HEK293T (cell line): ENCODE data around the gene AKT3.

Experiments
- ARNT ChIP-seq: fragments of 450-650 bp; IDR thresholded peaks from 2 replicates; pipeline ENCODE4 v1.6.1; 2017; ENCODE audit warnings: mild to moderate bottlenecking
- BHLHE40 ChIP-seq: fragments of 450-650 bp; IDR thresholded peaks from 2 replicates; pipeline ENCODE4 v1.6.1; 2016; ENCODE audit warnings: mild to moderate bottlenecking, moderate library complexity, borderline replicate concordance
- CTBP1 ChIP-seq: fragments of 450-650 bp; IDR thresholded peaks from 2 replicates; pipeline ENCODE4 v1.6.1; 2016; ENCODE audit warnings: borderline replicate concordance
- ELF4 ChIP-seq: fragments of 450-650 bp; IDR thresholded peaks from 2 replicates; pipeline ENCODE4 v1.6.1; 2017; ENCODE audit warnings: antibody characterized with exemption
- FOXA1 ChIP-seq: fragments of 450-650 bp; IDR thresholded peaks from 2 replicates; pipeline ENCODE4 v1.6.1; 2016; ENCODE audit warnings: mild to moderate bottlenecking
- FOXK2 ChIP-seq: fragments of 450-650 bp; IDR thresholded peaks from 2 replicates; pipeline ENCODE4 v1.6.1; 2016; ENCODE audit warnings: mild to moderate bottlenecking
- FOXM1 ChIP-seq: fragments of 450-650 bp; IDR thresholded peaks from 2 replicates; pipeline ENCODE4 v1.6.1; 2017; ENCODE audit warnings: mild to moderate bottlenecking, borderline replicate concordance
- HDGF ChIP-seq: fragments of 450-650 bp; IDR thresholded peaks from 2 replicates; pipeline ENCODE4 v1.6.1; 2017; ENCODE audit warnings: antibody characterized with exemption, borderline replicate concordance
- NFRKB ChIP-seq: fragments of 450-650 bp; IDR thresholded peaks from 2 replicates; pipeline ENCODE4 v1.6.1; 2016; ENCODE audit warnings: mild to moderate bottlenecking, moderate library complexity
- PKNOX1 ChIP-seq: fragments of 450-650 bp; IDR thresholded peaks from 2 replicates; pipeline ENCODE4 v1.6.1; 2016
- SP1 ChIP-seq: fragments of 450-650 bp; IDR thresholded peaks from 2 replicates; pipeline ENCODE4 v1.6.1; 2017
- SUZ12 ChIP-seq: fragments of 450-650 bp; IDR thresholded peaks from 2 replicates; pipeline ENCODE4 v1.6.1; 2016; ENCODE audit warnings: mild to moderate bottlenecking
- TARDBP ChIP-seq: fragments of 450-650 bp; IDR thresholded peaks from 2 replicates; pipeline ENCODE4 v1.6.1; 2016
- ZNF384 ChIP-seq: fragments of 450-650 bp; IDR thresholded peaks from 2 replicates; pipeline ENCODE4 v1.6.1; 2016

GRCh38 chr1:243705585-243705984 lies 144.5 kb downstream of the AKT3 start:
- TF ChIP-seq FOXK2, result no peak
- no peak for TF ChIP-seq BHLHE40
- TF ChIP-seq ZNF384, result no peak
- no peak for TF ChIP-seq FOXA1
- no peak for TF ChIP-seq ELF4
- no peak for TF ChIP-seq SP1
- no peak for TF ChIP-seq ARNT
- TF ChIP-seq FOXM1, result no peak
- no peak for TF ChIP-seq PKNOX1
- TF ChIP-seq HDGF, result no peak
- no peak for TF ChIP-seq SUZ12
- TF ChIP-seq TARDBP, result no peak
- TF ChIP-seq CTBP1, result no peak
- no peak for TF ChIP-seq NFRKB
